Thyroid gland (tissue), 4 donors: ENCODE results near the gene E2F6. TPM values are rescaled to one million over a fixed set of nuclear protein-coding genes. Genes with fewer than 3 reads are reported as not detected.
A peak's percentile ranks its signal among the peaks of the same experiment; 100 is the strongest.
"Not testable (repeated sequence)": the region's sequence is repeated elsewhere in the genome, so short reads cannot be mapped to it uniquely, and the experiment has no call there.

Experiments used
- DNase-seq, 2 donors: peaks; one replicate each; pipeline ENCODE4 v3.0.0-alpha.2; 2019
- H3K27ac ChIP-seq, 3 donors: fragments of 200-600 bp; sonication (generic); 1 replicate in 2 of 3; 2 replicates in 1 of 3; pipeline ENCODE4 v1.5.1; 2016 to 2019; ENCODE audit warnings: mild to moderate bottlenecking in 1 of 3, moderate library complexity in 1 of 3
- H3K27me3 ChIP-seq: fragments of 200-600 bp; sonication (generic); one replicate; pipeline ENCODE4 v1.5.1; 2019
- H3K36me3 ChIP-seq, 2 donors: fragments of 200-600 bp; sonication (generic); one replicate each; pipeline ENCODE4 v1.5.1; 2016 to 2019
- H3K4me1 ChIP-seq, 2 donors: fragments of 200-600 bp; sonication (generic); one replicate each; pipeline ENCODE4 v1.5.1; 2017 to 2019
- H3K4me3 ChIP-seq, 3 donors: fragments of 200-600 bp; sonication (generic); replicated peaks in 1 of 3; 1 replicate in 2 of 3; 2 replicates in 1 of 3; pipeline ENCODE4 v1.5.1; 2016; ENCODE audit warnings: mild to moderate bottlenecking in 1 of 3
- H3K9me3 ChIP-seq: fragments of 200-600 bp; sonication (generic); one replicate; pipeline ENCODE4 v1.5.1; 2017
- CTCF ChIP-seq, 6 experiments: fragments of 200-600 bp in 3 of 6; fragments of 450-650 bp in 3 of 6; sonication (generic) in 3 of 6; IDR thresholded peaks; one replicate each; pipeline ENCODE4 v1.5.1; 2016 to 2019; ENCODE audit warnings: antibody characterized with exemption in 6 of 6, mild to moderate bottlenecking in 2 of 6, inconsistent platforms in 1 of 6, moderate library complexity in 1 of 6
- POLR2A ChIP-seq, 2 donors: fragments of 450-650 bp; IDR thresholded peaks; one replicate each; pipeline ENCODE4 v1.6.1; 2017; ENCODE audit warnings: antibody characterized with exemption in 2 of 2, mild to moderate bottlenecking in 2 of 2, moderate library complexity in 1 of 2
- WGBS, 2 donors: methylation state at CpG; one replicate each; pipeline ENCODE4 v1.1.5; 2017; 5-methylcytosine and 5-hydroxymethylcytosine counted together
- intact Hi-C: fragments of 100-400 bp; cut with DNase I; formaldehyde crosslinking; loops from one replicate; pipeline ENCODE4 v1.15.1; 2023
- total RNA-seq, 4 donors: library from RNA; depleted of rRNA; stranded (reverse); fragments of >200 nt; gene quantifications; one replicate each; pipeline ENCODE4 v1.2.3, GENCODE V29; 2016

E2F6 gene
- total RNA-seq, 4 donors from 2014 or later, result 15.7 to 26.2 (median 21.2) TPM

GRCh38 chr2:11406958-11407381, 59.0 kb downstream of the E2F6 start:
- TF ChIP-seq CTCF (IDR thresholded peaks at IDR 0.05) (no peak), POLR2A (IDR thresholded peaks at IDR 0.05) (no peak)
- H3K9me3 ChIP-seq, result no peaks in the 10 kb centered on the region
- intact Hi-C loops, result loop anchor here (5.0 kb wide), 1 partner anchor 275 kb away; a partner anchor contains a TSS
- H3K4me1 ChIP-seq, result peaks cover 0 to 4% of the 10 kb centered on the region in 2 donors
- WGBS, 2 donors, result 76 to 77% methylated on average over 3 of the region's 3 CpGs
- H3K27me3 ChIP-seq, result no peaks in the 10 kb centered on the region
- H3K4me3 ChIP-seq, result no peak overlapping the region
- peak overlapping the region in 2 of 3 donors; percentile 10 to 80 for H3K27ac ChIP-seq
- H3K36me3 ChIP-seq, result no peaks in the 10 kb centered on the region
- DNase-seq, result no peak

- DNase-seq, result no peak
- no peak overlapping the region for H3K4me3 ChIP-seq
- WGBS, 2 donors, result 74 to 75% methylated on average over 18 of the region's 18 CpGs
Observed at GRCh38 chr2:11406267-11406957, 59.5 kb downstream of the E2F6 start.

GRCh38 chr2:11405599-11406266, 60.2 kb downstream of the E2F6 start:
- TF ChIP-seq POLR2A (IDR thresholded peaks at IDR 0.05), result no peak
- TF ChIP-seq CTCF (IDR thresholded peaks at IDR 0.05), result no peak
- Histone ChIP-seq H3K27me3 (no peaks in the 10 kb centered on the region), H3K4me3 (no peak overlapping the region), H3K27ac (peak overlapping the region; percentile 30 to 80 (median 63)), H3K9me3 (no peaks in the 10 kb centered on the region), H3K36me3 (no peaks in the 10 kb centered on the region), H3K4me1 (peaks cover 0 to 4% of the 10 kb centered on the region in 2 donors)
- intact Hi-C loops, result loop anchor here (5.0 kb wide), 1 partner anchor 273 kb away; a partner anchor contains a TSS
- no peak for DNase-seq
- 80 to 85% methylated on average over 5 of the region's 5 CpGs for WGBS, 2 donors

More at GRCh38 chr2:11406267-11406957, 59.5 kb downstream of the E2F6 start:
- no peaks in the 10 kb centered on the region for H3K27me3 ChIP-seq
- no peaks in the 10 kb centered on the region for H3K36me3 ChIP-seq
- TF ChIP-seq CTCF (IDR thresholded peaks at IDR 0.05) (no peak), POLR2A (IDR thresholded peaks at IDR 0.05) (no peak)
- no peaks in the 10 kb centered on the region for H3K9me3 ChIP-seq
- H3K27ac ChIP-seq, result peak overlapping the region; percentile 30 to 80 (median 63)
- peaks cover 0 to 4% of the 10 kb centered on the region in 2 donors for H3K4me1 ChIP-seq
- intact Hi-C loops, result loop anchor here (5.0 kb wide), 1 partner anchor 274 kb away; a partner anchor contains a TSS

- H3K9me3 ChIP-seq, H3K36me3 ChIP-seq, H3K4me1 ChIP-seq, H3K27me3 ChIP-seq, DNase-seq, H3K4me3 ChIP-seq: not testable (repeated sequence)
- 87 to 88% methylated on average over 8 of the region's 8 CpGs for WGBS, 2 donors
- peak overlapping the region in 2 of 3 donors; percentile 63 to 80 for H3K27ac ChIP-seq
- intact Hi-C loops, result loop anchor here (5.0 kb wide), 1 partner anchor 273 kb away; a partner anchor contains a TSS
Observed at GRCh38 chr2:11405074-11405406, 60.9 kb downstream of the E2F6 start.

GRCh38 chr2:11404376-11405073, 61.4 kb downstream of the E2F6 start:
- Histone ChIP-seq H3K9me3 (no peaks in the 10 kb centered on the region), H3K36me3 (no peaks in the 10 kb centered on the region), H3K27ac (peak overlapping the region in 2 of 3 donors; percentile 63 to 80), H3K27me3 (no peaks in the 10 kb centered on the region), H3K4me3 (no peak overlapping the region), H3K4me1 (peaks cover 0 to 4% of the 10 kb centered on the region in 2 donors)
- no peak for TF ChIP-seq CTCF (IDR thresholded peaks at IDR 0.05)
- TF ChIP-seq POLR2A (IDR thresholded peaks at IDR 0.05), result no peak
- intact Hi-C loops, result loop anchor here (5.0 kb wide), 1 partner anchor 272 kb away; a partner anchor contains a TSS
- WGBS, 2 donors, result 88% methylated on average over 7 of the region's 7 CpGs
- no peak for DNase-seq
